Measurements from ENCODE around the gene CAMK4.
A peak's percentile ranks its signal among the peaks of the same experiment; 100 is the strongest.
"Not testable (repeated sequence)": the region's sequence is repeated elsewhere in the genome, so short reads cannot be mapped to it uniquely, and the experiment has no call there.

The CAMK4 gene

DNA sequence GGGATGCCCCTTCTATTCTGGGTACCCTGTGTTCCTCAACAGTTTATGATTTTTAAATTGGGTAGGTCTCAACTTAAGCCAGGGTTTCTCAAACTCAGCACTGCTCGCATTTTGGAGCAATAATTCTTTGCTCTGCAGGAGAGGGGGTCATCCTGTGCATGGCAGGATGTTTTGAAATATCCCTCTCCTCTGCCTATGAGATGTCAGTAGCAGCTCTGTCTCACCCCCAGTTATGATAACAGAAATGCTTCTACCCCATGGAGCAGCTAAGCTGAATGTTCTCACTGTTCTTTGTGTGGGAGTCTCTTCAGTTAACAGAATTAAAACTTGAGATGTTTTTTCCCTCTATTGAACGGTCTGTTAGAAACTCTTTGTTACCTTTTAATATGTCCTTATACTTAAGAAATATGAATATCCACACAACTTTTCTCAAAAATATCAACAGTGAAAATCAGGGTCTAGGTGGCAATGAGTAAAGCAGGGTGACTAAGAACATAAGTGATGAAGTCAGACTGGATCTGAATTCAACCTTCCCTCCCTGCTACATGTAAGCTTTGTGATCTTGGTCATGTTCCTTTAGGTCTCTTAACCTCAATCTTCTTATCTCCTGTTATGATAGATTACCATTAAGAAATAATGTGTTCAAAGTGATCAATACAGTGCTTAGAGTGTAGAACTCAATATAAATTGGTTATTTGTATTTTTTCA, 89.0 kb downstream of the CAMK4 start:
- DNase-seq = peak in 1 of 5 experiments; percentile 77

DNA sequence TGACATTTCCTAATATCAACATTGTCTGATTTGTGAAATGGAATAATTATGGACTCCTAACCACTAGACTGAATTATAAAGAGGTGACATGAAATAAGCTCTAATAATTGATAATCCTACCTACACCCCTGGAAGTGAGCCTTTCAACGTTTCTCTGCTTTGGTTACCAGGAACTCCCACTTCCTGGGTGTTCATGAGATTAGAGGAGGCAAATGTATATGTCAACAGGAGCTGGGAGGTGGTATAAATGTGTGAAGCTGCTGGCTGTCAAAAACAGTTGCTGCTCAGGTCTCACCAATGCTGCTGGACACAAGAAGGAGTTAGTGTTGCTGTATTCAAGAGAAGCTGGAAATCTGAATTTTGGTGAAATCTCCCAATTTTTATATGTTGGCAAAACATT, 96.8 kb downstream of the CAMK4 start:
- DNase-seq = peak in 1 of 5 experiments; percentile 3

DNA sequence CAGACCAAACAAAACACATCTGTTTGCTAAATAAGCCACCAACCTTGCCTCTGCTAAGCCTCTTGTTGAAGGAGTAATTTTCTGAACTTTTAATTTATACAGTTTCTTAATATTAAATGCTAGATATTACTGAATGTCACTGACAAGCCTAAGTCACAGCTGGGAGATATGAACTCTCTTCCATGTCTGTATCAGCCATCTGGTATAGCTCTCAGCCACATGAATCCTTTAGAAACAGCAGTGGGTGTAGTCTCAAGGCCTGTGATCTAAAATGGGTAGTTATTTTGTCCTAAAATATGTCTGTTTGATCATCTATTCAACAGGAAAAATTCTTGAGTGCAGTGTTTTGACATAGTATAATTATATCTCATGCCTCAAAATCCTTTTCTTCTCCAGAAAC, 97.2 kb downstream of the CAMK4 start:
- no peak for DNase-seq

DNA sequence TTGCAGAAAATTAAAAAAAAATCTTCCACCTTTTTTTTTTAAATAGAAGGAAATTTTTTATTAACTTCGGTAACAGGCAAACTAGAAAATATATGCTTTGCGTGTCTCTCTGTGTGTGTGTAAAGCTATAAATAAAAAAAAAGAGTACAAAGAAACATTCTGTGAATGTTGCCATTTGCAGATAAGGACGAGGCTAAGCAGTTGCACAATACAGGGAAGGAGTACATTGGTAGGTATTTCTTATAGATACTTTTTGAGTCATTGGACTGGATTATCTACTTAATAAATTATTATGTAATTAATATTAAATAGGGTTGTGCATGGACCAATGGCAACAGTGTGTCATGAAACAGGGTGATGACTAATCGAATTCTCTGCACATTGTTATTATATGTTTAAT, 102.4 kb downstream of the CAMK4 start:
- DNase-seq = no peak

DNA sequence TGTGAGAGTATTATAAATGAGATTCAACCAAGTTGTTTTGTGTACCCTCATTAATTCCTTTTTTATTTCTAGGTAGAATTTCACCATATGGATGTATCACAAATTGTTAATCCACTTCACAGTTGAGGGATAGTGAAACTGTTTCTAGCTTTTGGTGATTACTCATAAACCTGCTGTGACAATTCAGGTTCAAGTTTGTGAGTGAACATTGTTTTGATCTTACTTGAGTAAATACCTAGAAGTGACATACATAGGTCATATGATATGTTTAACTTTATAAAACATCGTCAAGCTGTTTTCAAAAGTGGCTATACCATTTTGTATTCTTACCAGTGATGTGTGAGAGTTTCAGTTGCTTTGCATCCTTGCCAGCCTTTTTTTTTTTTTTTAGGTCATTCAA, 112.9 kb downstream of the CAMK4 start:
- peak in 1 of 5 experiments; percentile 78 for DNase-seq

DNA sequence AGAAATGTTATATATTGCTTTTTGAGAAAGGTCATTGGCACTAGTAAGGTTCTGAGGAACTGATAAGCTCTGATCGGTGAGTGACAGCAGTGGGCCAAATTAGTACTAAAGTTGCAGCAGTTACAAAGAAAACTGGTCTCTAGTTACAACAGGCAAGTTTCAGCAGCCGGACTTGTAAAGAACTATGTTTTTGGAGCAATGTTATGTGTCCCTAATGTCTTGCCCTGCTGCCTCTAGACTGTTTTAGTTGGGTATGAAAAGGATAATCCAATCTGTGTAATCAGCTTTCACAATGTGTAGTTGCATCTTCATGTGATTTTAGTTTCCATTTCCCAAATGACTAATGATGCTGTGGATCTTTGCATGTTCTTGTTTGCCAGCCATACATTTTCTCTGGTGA, 113.5 kb downstream of the CAMK4 start:
- DNase-seq = peak in 1 of 5 experiments; percentile 68

DNA sequence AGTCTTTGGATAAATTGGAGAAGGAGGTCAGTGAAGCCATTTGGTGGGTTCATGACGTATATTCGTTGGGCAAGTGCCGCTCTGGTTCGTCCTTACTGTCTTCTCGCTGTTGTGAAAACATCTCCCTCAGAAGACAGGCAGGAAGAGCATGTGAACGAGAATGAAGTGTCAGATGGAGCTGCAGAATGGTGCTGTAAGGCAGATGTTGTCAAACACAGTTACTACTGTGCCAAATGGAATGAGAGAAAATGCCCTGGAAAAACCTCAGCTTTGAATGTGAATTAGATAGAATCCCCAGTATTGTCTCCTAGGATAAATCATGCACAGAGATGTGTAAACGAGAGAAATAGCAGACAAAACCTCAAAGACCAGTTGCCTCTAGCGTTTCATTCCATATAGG, 121.5 kb downstream of the CAMK4 start:
- DNase-seq = no peak

DNA sequence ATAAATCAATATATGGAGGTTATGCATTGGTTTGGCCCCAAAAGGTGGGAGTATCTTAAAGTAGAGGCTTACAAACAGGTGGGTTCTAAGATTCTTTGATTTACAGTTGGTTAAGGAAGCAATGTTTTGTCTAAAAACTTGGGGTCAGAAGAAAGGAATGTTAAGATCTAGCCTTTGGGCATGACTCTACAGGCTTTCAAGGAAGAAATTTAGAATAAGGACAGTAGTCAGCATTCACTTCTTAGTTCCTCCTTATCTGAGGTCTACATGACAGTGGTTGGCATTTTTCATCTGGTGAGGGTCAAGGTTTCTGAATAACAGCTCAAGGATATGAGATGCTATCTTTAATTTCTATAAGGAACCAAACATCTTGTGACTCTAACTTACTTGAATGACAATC, 122.8 kb downstream of the CAMK4 start:
- DNase-seq = no peak

DNA sequence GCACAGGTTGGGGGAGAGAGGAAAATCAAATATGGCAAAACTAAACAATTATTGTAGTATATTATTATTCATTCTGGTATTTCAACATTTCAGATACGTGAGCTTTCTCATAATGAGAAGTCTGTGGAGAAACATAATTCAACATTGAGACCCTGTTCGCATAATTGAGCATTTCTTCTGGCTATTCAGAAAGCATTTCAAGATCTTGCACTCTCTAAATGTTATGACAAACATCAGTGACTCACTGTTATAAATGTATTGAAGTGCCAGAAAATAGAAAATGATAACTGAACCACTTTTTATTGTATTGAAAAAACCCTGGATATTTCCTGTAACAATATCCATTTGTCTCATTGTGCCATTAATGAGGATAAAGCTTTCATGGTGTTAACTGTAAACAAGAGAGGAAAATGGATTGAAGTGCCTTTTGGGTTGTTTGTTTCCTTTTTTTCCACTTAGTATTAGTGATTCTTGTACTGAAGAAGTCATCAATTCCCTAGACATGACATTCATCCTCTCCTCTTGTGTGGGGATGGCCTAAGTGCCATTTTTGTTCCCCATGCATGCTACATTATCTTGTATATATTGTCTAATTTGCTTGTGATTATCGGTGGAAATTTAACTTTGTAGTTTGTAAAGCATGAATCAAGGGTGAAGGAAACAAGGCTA, 124.6 kb downstream of the CAMK4 start:
- DNase-seq = no peak

DNA sequence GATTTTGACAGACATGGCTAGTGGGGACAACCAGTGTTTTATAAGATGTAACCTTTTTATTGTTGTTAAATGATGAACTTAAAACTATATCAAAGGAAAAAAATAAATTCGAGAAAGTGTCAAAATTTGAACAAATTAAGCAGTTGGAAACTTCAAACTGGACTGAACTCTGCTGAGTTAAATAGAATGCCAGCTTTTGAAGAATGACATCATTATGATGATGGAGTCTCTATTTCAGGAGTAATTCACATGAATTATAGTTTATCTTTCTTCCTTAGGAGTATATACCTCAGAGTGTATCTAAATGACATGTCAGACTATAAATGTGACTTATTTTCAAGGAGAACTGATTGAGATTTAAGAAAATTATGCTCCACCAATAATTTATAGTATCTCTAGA, 125.2 kb downstream of the CAMK4 start:
- no peak for DNase-seq

DNA sequence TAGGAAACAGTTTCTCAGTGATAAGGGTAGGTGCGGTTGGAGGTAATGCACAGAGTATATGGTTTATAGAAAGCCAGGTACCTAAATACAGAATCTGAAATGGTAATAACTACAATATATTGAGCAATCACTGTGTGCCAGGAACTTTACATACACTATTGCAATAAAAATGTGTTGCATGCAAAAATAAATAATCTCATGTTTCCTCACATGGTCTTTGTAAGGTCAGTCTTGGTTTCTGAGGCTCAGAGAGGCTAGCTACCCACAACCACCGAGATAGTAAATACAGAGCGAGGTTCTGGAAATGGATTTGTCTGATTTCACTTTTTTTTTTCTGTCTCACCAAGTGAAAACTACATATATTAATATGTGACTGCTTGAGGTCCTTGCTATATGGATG, 128.9 kb downstream of the CAMK4 start:
- DNase-seq = no peak

DNA sequence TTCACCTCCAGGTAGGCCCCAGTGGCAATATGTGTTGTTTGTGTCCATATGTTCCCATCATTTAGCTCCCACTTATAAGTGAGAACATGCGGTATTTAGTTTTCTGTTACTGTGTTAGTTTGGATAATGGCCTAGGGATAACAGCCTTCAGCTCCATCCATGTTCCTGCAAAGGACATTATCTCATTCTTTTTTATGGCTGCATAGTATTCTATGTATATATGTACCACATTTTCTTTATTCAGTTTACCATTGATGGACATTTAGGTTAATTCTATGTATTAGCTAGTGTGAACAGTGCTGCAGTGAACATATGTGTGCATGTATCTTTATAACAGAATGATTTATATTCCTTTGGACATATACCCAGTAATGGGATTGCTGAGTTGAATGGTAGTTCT, 134.5 kb downstream of the CAMK4 start:
- not testable (repeated sequence) for DNase-seq

DNA sequence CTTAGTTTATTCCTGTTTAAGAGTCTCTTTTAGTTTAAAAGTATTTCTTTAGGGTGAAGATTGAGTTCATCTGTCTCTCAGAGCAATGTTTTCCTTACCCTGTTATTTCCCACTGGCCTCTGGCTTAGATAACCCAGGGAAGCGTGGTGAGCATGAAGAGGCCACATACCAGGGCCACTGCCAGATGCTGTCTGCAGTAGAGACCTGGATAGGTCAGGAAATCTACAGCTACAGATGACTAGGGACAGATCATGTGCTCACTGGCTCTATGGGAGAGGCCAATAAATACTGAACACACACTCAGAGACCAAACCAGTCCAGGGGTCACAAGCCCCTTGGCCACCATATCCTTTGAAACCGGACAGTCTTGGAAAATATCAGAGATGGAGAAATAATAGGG, 136.0 kb downstream of the CAMK4 start:
- DNase-seq = no peak

DNA sequence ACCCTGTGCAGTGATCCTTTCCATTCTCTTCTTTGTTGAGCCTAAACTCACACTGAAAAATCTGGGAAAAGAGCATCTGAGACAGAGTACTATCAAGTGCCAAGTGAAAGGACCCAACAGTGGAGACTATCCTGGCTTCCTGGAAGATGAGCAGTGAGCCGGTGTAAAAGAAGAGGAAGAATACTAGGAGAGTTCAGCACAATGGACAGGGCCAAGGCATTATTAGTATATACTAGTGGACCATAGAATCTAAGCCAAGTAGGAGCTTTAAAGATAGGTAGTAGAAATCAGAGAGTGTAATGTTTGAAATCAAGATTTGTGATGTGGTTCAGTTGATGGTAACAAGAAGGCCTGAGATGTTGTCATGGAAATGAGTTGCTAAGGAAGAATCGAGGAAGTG, 140.8 kb downstream of the CAMK4 start:
- DNase-seq = peak in 1 of 5 experiments; percentile 7

DNA sequence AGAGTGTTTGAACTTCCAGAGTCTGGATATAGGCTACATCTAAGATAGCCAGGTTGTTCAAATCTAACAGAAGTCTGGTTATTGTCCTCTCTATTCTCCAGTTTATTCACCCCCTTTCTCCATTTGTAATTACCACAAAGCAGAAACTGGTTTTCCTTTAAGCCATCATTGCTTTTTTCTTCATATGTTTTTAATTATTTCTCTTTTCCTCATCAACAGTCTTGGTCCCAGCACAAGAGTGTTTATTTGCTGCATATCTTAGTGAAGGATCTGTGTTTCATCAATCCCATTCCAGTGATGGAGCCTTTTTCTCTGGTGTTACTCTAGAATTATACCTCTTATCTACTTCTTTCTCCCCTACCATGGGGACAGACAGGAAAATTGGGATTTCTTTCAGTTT, 142.2 kb downstream of the CAMK4 start:
- no peak for DNase-seq

DNA sequence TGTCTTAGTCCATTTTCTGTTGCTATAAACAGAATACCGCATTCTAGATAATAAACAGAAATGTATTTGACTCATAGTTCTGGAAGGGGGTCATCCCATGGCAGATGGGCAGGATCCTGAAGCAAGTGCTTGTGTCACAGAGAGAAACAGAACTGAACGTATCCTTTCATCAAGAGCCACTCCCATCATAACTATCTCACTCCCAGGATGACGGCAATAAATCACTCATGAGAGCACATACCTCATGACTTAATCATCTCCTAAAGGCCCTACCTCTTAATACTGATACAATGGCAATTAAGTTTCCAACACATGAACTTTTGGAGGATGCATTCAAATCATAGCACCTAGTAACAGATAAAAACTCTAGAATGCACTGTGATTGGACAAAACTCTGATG, 142.9 kb downstream of the CAMK4 start:
- DNase-seq = no peak

DNA sequence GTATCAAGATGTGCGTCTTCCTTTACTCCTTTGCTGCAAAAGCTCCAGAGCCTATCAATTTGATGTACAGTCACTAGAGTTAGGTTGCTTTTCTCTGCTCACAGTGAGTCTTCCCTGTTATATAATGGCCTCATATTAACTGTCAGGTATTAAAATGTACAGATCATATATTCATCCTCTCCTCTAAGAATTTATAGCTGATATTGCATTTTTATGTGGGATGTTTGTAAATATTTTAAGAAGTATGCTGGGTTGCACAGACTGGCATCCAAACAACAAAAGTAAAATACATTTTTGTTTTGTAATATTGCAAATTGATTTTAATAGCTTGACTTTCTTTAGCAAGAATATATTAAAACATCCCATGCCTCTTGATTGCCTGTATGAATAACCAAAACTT, 148.6 kb downstream of the CAMK4 start:
- no peak for DNase-seq

DNA sequence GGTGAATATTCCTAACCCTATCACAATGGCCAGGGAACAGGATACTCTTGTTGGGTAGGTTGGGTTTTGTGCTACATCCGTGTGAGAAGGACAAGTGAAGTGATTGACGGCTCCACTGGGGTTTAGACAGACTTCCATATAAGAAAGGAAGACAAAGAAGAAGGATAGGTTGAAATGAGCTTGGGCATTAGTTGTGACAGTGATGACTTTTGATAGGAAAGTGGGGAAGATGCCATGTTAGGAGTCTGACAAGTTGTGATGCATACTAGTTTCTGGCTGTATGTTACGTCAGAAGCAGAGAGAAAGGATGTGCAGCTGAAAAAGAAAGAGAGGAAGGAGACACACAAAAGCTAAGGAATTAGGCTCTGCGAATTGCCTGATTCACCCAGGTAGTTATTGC, 150.2 kb downstream of the CAMK4 start:
- no peak for DNase-seq

DNA sequence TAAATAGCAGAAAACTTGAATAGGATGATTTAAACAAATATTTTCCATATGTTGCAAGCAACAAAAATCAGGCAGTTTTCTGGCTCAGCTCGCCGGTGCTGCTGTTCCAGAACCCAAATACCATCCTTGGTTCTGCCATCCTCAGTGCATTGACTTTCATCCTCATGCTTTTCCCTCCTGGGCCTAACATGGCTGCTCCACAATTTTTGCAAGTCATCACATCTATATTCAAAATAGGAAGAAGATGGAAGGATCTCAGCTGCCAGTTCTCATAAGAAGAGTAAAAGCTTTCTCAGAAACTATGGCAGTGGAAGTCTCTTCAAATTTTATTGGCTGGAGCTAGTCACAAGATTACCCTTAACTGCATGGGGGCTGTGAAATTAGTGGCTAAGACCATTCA, 151.5 kb downstream of the CAMK4 start:
- no peak for DNase-seq

DNA sequence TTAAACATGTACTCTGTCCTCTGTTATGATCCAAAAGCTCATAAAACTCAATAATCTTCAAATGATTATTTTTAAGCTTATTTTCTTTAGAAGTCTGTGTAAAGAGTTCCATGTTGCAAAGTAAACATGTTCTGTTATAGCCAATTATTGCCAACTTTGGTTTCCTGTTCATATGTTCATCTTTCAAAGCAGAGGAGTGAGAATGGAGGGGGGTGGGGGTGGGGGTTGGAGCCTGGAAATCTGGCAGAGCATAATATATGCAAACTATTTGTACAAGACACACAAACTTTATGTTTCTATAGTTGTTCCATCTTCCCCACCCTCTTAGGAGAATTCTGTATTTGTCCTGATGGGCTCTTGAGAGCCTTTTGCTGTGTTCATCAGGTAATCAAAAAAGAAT, 153.1 kb downstream of the CAMK4 start:
- no peak for DNase-seq

DNA sequence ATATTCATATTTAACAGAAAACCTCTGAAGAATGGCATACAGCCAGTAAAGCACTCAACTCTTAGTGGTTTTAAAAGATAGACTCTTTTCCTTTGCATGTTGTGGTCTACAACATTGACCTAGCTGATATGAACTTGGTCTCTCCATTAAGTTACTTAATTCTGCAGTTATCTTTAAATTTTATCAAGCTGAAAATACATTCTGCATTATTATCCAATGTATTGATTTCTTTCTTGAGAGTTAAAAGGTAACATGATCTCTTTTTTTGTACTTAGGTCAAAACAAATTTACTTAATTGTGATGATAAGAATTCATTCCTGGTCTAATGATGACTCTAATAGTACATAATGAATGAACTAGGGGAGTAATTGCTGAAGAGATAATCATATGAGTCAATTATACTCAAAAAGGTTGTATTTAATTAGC, 155.2 kb downstream of the CAMK4 start:
- no peak for DNase-seq

DNA sequence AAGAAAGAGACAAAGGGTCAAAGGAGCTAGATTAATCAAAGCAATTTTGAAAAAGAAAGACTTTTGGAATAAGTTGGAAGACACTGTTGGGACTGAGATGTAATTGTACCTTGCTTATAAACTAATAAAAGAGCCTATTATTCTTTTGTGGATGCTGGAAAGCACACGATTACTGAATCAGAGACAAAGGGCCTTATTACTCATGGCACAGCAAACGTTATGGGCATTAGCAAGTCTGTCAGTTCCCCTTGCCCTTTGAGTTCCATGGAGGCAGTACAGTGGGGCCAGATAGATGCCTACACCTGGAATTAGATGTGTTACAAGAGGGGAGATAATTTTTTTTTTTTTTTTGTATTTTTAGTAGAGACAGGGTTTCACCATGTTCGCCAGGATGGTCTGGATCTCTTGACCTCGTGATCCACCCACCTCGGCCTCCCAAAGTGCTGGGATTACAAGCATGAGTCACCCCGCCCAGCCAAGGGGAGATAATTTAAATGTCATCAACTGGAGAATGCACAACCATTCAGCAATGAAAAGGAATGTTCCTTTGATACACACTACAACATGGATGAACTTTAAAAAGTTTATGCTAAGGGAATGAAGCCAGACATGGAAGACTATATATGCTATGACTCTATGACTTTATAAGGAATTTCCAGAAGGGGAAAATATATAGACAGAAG, 159.2 kb downstream of the CAMK4 start:
- DNase-seq = no peak

DNA sequence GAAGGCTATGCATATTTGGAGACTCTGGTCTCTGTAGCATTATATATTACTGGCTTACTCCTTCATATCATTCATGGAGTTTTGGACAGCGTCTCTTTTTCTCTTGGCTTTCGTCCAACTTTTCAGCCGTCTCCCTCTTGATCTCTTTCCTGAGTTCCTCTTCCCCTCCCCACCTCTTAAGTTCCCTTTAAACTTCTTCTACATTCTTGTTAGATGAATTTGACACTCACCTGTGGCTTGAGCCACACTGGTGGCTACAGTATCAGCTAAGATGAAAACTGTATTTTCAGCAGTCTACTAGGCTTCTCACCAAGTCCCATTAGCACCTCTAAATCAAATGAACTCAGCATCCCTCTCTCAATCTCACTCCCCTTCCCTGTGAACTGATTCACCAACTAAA, 160.0 kb downstream of the CAMK4 start:
- no peak for DNase-seq

DNA sequence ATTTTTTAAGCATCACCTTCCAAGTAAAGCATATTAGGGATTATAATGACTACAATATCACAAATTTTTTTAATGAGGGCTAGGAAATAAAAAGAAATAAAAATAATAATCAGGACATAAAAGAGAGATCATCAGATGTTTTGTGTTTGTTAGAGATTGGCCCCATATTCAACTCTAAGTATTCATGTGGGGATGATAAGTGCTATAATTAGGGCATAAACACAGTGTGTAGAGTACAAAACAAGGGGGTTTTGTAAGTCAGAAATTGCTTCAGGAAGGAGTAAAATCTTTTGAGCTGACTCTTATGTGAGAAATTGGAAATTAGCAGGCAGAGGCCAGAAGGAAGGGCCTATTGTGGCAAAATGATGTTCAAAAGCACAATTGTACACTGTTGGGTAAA, 160.9 kb downstream of the CAMK4 start:
- no peak for DNase-seq

Measured in T-helper 2 cell (primary cell).